Measurements from ENCODE around the gene MYL7. TPM values are rescaled to one million over a fixed set of nuclear protein-coding genes. Genes with fewer than 3 reads are reported as not detected.
A peak's percentile ranks its signal among the peaks of the same experiment; 100 is the strongest.

The MYL7 gene
- total and polyA plus RNA-seq, 2 experiments from 2014 or later, result 4.8 TPM; not detected in 1

DNA sequence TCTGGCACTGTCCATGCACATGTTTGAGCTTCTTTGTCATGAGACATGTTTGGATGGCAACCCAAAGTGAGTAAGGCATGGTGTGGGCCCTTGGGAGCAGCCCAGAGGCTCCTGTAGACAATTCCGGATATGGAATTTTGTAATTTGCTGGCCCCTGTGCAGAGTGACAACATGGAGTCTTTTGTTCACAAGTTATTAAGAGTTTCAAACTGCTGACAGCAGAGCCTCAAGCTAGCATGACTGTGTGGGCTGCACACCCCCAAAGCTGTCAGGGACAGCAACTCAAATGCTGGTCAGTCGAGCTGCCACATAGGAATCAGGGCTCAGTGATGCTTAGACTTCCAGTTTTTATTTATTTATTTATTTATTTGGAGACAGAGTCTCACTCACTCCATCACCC lies 7.0 kb upstream of the MYL7 start:
- Mint-ChIP-seq H3K36me3 (ENCODE audit: low read depth) (no peaks in the 10 kb centered on the region), H3K27ac (no peak overlapping the region), H3K4me3 (no peak overlapping the region), H3K27me3 (ENCODE audit: insufficient read depth, low read depth, poor library complexity) (peaks cover 37% of the 10 kb centered on the region), H3K9me3 (no peaks in the 10 kb centered on the region), H3K4me1 (peaks cover 21% of the 10 kb centered on the region)
- TF ChIP-seq, protein P1, sequence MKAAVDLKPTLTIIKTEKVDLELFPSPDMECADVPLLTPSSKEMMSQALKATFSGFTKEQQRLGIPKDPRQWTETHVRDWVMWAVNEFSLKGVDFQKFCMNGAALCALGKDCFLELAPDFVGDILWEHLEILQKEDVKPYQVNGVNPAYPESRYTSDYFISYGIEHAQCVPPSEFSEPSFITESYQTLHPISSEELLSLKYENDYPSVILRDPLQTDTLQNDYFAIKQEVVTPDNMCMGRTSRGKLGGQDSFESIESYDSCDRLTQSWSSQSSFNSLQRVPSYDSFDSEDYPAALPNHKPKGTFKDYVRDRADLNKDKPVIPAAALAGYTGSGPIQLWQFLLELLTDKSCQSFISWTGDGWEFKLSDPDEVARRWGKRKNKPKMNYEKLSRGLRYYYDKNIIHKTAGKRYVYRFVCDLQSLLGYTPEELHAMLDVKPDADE (IDR thresholded peaks at IDR 0.05), result no peak
- TF ChIP-seq JUNB (IDR thresholded peaks at IDR 0.05; ENCODE audit: unreplicated experiment) (no peak), NANOG (IDR thresholded peaks at IDR 0.05; ENCODE audit: borderline replicate concordance) (no peak), EZH2phosphoT487 (IDR thresholded peaks at IDR 0.05; ENCODE audit: unreplicated experiment) (no peak), EZH2 (IDR thresholded peaks at IDR 0.05; ENCODE audit: low read depth, unreplicated experiment) (no peak), CTCF (conservative IDR thresholded peaks at IDR 0.05; ENCODE audit: low read depth in 2 of 2) (no peak), CREB1 (CRISPR knock-in tag; IDR thresholded peaks at IDR 0.05; ENCODE audit: low read depth) (no peak), POLR2AphosphoS5 (IDR thresholded peaks at IDR 0.05; ENCODE audit: low read depth) (no peak), ZNF331 (CRISPR knock-in tag; IDR thresholded peaks at IDR 0.05; ENCODE audit: low read depth) (no peak), ZNF114 (CRISPR knock-in tag; IDR thresholded peaks at IDR 0.05) (no peak), STAT1 (IDR thresholded peaks at IDR 0.05; ENCODE audit: unreplicated experiment) (no peak)
- TF ChIP-seq, protein P2, sequence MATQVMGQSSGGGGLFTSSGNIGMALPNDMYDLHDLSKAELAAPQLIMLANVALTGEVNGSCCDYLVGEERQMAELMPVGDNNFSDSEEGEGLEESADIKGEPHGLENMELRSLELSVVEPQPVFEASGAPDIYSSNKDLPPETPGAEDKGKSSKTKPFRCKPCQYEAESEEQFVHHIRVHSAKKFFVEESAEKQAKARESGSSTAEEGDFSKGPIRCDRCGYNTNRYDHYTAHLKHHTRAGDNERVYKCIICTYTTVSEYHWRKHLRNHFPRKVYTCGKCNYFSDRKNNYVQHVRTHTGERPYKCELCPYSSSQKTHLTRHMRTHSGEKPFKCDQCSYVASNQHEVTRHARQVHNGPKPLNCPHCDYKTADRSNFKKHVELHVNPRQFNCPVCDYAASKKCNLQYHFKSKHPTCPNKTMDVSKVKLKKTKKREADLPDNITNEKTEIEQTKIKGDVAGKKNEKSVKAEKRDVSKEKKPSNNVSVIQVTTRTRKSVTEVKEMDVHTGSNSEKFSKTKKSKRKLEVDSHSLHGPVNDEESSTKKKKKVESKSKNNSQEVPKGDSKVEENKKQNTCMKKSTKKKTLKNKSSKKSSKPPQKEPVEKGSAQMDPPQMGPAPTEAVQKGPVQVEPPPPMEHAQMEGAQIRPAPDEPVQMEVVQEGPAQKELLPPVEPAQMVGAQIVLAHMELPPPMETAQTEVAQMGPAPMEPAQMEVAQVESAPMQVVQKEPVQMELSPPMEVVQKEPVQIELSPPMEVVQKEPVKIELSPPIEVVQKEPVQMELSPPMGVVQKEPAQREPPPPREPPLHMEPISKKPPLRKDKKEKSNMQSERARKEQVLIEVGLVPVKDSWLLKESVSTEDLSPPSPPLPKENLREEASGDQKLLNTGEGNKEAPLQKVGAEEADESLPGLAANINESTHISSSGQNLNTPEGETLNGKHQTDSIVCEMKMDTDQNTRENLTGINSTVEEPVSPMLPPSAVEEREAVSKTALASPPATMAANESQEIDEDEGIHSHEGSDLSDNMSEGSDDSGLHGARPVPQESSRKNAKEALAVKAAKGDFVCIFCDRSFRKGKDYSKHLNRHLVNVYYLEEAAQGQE (IDR thresholded peaks at IDR 0.05; ENCODE audit: unreplicated experiment), result no peak
- TF ChIP-seq, protein P3, sequence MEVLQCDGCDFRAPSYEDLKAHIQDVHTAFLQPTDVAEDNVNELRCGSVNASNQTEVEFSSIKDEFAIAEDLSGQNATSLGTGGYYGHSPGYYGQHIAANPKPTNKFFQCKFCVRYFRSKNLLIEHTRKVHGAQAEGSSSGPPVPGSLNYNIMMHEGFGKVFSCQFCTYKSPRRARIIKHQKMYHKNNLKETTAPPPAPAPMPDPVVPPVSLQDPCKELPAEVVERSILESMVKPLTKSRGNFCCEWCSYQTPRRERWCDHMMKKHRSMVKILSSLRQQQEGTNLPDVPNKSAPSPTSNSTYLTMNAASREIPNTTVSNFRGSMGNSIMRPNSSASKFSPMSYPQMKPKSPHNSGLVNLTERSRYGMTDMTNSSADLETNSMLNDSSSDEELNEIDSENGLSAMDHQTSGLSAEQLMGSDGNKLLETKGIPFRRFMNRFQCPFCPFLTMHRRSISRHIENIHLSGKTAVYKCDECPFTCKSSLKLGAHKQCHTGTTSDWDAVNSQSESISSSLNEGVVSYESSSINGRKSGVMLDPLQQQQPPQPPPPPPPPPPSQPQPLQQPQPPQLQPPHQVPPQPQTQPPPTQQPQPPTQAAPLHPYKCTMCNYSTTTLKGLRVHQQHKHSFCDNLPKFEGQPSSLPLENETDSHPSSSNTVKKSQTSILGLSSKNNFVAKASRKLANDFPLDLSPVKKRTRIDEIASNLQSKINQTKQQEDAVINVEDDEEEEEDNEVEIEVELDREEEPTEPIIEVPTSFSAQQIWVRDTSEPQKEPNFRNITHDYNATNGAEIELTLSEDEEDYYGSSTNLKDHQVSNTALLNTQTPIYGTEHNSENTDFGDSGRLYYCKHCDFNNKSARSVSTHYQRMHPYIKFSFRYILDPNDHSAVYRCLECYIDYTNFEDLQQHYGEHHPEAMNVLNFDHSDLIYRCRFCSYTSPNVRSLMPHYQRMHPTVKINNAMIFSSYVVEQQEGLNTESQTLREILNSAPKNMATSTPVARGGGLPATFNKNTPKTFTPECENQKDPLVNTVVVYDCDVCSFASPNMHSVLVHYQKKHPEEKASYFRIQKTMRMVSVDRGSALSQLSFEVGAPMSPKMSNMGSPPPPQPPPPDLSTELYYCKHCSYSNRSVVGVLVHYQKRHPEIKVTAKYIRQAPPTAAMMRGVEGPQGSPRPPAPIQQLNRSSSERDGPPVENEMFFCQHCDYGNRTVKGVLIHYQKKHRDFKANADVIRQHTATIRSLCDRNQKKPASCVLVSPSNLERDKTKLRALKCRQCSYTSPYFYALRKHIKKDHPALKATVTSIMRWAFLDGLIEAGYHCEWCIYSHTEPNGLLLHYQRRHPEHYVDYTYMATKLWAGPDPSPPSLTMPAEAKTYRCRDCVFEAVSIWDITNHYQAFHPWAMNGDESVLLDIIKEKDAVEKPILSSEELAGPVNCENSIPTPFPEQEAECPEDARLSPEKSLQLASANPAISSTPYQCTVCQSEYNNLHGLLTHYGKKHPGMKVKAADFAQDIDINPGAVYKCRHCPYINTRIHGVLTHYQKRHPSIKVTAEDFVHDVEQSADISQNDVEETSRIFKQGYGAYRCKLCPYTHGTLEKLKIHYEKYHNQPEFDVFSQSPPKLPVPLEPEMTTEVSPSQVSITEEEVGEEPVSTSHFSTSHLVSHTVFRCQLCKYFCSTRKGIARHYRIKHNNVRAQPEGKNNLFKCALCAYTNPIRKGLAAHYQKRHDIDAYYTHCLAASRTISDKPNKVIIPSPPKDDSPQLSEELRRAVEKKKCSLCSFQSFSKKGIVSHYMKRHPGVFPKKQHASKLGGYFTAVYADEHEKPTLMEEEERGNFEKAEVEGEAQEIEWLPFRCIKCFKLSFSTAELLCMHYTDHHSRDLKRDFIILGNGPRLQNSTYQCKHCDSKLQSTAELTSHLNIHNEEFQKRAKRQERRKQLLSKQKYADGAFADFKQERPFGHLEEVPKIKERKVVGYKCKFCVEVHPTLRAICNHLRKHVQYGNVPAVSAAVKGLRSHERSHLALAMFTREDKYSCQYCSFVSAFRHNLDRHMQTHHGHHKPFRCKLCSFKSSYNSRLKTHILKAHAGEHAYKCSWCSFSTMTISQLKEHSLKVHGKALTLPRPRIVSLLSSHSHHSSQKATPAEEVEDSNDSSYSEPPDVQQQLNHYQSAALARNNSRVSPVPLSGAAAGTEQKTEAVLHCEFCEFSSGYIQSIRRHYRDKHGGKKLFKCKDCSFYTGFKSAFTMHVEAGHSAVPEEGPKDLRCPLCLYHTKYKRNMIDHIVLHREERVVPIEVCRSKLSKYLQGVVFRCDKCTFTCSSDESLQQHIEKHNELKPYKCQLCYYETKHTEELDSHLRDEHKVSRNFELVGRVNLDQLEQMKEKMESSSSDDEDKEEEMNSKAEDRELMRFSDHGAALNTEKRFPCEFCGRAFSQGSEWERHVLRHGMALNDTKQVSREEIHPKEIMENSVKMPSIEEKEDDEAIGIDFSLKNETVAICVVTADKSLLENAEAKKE (CRISPR knock-in tag; IDR thresholded peaks at IDR 0.05), result no peak
- Histone ChIP-seq H3K4me2 (no peak overlapping the region; the same call in 1 of the 2 replicates), H3F3A (replicated peaks; ENCODE audit: low read depth) (no peaks in the 10 kb centered on the region), H3K9me2 (ENCODE audit: insufficient read depth) (no peaks in the 10 kb centered on the region), H2AFZ (0 out of 2 replicates have a peak overlapping the region, but pooled peaks have one; percentile 83), H4K20me1 (replicated peaks; ENCODE audit: insufficient read depth) (no peaks in the 10 kb centered on the region), H3K27ac (ENCODE audit: low read depth) (no peak overlapping the region), H3K79me2 (replicated peaks; ENCODE audit: insufficient read depth) (no peaks in the 10 kb centered on the region), H3K4me3 (no peak overlapping the region), H3K27me3 (ENCODE audit: insufficient read depth) (peaks cover 30% of the 10 kb centered on the region), H3K36me3 (ENCODE audit: insufficient read depth) (no peaks in the 10 kb centered on the region), H3K4me1 (ENCODE audit: insufficient read depth) (peaks cover 8% of the 10 kb centered on the region)
- ATAC-seq (no peak), DNase-seq (ENCODE audit: low spot score) (no peak)
